ACC112 (cell line): ENCODE measurements around the gene CCDC97.

Experiments
- H2AFZ ChIP-seq: fragments of 200-600 bp; sonication (generic); one replicate; pipeline ENCODE4 v1.6.0; 2017; ENCODE audit warnings: antibody characterized with exemption, low read length; ENCODE audit not compliant: unreplicated experiment
- H3K27ac ChIP-seq: fragments of 200-600 bp; sonication (generic); 2 replicates; pipeline ENCODE4 v1.5.1; 2014; ENCODE audit warnings: low read depth, mild to moderate bottlenecking, antibody characterized with exemption, low read length, moderate library complexity
- H3K27me3 ChIP-seq: fragments of 200-600 bp; sonication (generic); 2 replicates; pipeline ENCODE4 v1.6.1; 2014; ENCODE audit warnings: mild to moderate bottlenecking, antibody characterized with exemption, low read length, moderate library complexity, mixed read lengths; ENCODE audit not compliant: insufficient read depth
- H3K36me3 ChIP-seq: fragments of 200-600 bp; sonication (generic); 2 replicates; pipeline ENCODE4 v1.6.1; 2016; ENCODE audit warnings: mild to moderate bottlenecking, antibody characterized with exemption, low read length, moderate library complexity, mixed read lengths; ENCODE audit not compliant: insufficient read depth
- H3K4me1 ChIP-seq: fragments of 200-600 bp; sonication (generic); one replicate; pipeline ENCODE4 v1.6.1; 2016; ENCODE audit warnings: low read length, mixed read lengths; ENCODE audit not compliant: insufficient read depth, unreplicated experiment, control insufficient read depth
- H3K4me3 ChIP-seq: fragments of 200-600 bp; sonication (generic); 2 replicates; pipeline ENCODE4 v1.5.1; 2014; ENCODE audit warnings: mild to moderate bottlenecking, low read depth, low read length
- H3K79me2 ChIP-seq: fragments of 200-600 bp; sonication (generic); one replicate; pipeline ENCODE4 v1.6.0; 2016; ENCODE audit warnings: low read length; ENCODE audit not compliant: control insufficient read depth, unreplicated experiment, insufficient read depth

CCDC97 gene

DNA sequence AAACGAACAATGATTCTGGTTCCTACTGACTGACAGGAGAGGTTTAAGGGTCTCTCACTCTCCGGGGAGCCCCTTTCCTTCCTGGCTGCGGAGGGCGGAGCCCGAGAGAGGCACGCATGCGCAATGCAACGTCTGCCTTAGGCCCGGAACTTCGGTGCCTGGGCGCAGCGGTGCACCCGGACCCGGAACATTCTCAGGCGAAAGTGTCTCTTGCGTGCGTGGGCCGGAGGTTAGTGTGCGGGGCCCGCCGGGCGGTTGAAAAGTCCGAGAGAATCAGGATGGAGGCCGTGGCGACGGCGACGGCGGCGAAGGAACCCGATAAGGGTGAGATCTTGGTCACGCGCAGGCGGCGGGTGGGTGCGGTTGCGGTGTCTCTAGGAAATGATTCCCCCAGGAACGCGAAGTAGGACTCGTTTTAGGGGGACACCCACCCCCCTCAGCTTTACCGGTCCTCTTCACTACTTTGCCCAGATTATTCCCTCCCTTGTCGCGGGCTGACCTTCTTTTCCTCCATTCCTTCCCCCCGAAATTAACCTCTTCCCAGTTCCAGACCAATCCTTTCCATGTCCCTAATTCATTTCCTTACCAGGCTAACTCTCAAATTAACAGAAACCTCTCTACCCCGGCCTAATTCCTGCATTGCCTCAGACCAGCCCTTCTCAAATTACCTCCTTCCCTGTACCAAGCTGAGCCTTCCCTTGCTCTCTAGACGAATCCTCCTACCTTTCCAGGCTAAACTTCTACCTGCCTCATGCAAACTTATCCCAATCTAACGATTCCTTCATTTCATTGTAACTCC lies at the start of gene CCDC97:
CCDC97 (plus strand) TSS at position 140 of the 799 bp plus-strand sequence; CDS start at position 279, 139 bp downstream.
- H2AFZ ChIP-seq = peak within 1 kb of the TSS; percentile 67
- peak within 1 kb of the TSS; percentile 95 for H3K4me3 ChIP-seq
- H3K36me3 ChIP-seq = no peaks in the 10 kb centered on the region
- H3K4me1 ChIP-seq = peaks cover 14% of the 10 kb centered on the region
- H3K27ac ChIP-seq = peak within 1 kb of the TSS; percentile 90
- H3K79me2 ChIP-seq = peaks cover 10% of the 10 kb centered on the region
- H3K27me3 ChIP-seq = no peaks in the 10 kb centered on the region

DNA sequence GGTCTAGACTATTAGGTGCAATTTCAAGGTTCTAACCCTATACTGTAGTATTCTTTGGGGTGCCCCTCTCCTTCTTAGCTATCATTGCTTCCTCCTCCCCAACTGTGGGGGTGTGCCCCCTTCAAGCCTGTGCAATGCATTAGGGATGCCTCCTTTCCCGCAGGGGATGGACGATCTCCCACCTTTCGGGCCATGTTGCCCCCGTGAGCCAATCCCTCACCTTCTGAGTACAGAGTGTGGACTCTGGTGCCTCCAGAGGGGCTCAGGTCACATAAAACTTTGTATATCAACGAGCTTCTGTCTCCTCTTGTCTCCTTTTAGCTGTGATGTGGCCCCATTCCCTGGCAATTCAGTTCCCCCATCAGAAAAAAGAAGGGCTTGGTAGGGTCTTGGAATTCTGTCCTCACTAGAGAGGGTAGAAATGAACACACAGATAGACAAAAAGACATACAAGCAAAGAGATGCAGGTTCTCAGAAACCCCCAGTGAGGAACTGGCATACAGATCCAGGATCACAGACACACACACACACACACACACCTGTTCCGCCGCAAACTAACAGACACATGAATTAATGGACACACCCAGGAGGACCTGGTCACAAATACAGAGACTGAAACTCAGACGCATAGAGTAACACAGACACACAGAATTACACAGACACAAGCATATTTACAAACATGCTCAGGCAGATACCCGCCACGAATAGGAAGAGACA lies 48.3 kb upstream of the CCDC97 start:
- Histone ChIP-seq H3K36me3 (peaks cover 3% of the 10 kb centered on the region; the same call in 1 of the 2 replicates), H3K27ac (peak overlapping the region; percentile 55; the same call in 1 of the 2 replicates), H3K79me2 (peaks cover 22% of the 10 kb centered on the region), H3K4me1 (peaks cover 3% of the 10 kb centered on the region), H3K4me3 (peak overlapping the region; percentile 63), H2AFZ (no peak overlapping the region), H3K27me3 (no peaks in the 10 kb centered on the region)

DNA sequence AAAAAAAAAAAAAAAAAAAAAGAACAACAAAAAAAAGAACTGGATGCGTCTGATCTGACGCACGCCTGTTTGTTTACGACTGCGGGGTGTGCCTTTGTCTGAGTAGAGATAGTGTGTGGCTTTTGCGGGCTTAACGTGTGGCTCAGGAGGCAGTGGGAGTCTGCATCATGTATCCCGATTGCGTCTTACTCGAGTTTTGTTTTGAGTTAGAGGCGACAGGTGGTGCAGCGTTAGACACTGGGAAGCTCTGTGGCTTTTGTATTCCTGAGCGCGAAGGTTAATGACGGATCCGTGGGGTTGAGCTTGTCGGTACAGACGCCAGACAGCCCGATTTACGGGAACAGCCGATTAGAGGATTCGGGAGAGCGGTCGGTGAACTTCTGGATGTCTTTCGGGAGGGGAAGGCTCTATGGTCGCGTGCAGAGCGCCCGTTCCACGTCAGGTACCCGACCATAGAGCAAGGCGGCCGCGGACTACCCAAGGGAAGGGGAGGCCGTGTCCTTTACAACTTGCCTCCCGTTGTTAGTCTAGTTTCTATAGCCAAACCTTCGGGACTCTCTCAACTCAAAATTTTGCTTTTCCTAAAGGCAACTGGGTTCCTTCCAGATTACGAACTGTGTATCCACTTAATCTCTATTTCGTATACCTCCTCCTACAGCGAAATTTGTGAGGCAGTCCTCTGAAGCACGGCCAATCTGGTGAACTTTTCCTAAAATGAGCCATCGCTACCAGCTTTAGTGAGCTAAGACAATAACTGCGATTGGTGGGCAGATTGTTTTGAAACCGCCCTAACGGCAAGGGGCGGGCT lies 46.7 kb upstream of the CCDC97 start:
- Histone ChIP-seq H3K27me3 (no peaks in the 10 kb centered on the region), H3K36me3 (peaks cover 3% of the 10 kb centered on the region; the same call in 1 of the 2 replicates), H3K27ac (peak overlapping the region; percentile 94), H2AFZ (peak overlapping the region; percentile 82), H3K4me1 (peaks cover 15% of the 10 kb centered on the region), H3K4me3 (peak overlapping the region; percentile 91), H3K79me2 (peaks cover 38% of the 10 kb centered on the region)

DNA sequence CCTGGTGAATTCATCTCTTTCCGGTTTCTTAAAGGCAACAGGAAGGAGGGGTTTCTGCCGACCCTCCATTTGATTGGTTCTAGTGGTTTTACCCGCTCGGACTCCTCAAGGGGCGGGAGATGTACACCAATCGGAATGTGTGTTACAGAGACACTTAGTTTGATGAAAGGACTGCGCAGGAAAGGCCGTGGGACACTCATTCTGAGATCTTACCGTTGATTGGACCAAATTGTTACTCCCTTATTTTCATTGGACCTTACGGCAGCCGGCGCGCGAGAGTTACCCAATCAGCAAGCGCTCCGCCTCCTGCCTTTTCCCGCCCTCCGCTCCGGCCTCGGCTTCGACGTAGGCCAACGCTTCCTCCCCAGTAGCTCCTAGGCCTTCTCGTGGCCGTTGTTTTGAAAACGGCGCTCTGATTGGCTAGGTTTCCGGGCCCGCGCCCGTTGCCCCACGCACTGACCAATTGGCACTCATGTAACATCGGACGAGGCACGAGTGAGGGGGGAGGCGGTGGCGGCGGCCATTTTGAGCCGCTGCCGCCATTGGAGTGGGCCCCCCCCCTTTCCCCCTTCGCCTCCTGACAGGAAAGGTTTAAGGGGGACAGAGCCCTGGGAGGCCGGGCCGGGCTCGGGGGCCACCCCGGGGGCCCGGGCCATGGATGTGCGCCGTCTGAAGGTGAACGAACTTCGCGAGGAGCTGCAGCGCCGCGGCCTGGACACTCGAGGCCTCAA lies 46.0 kb upstream of the CCDC97 start, which contains the start of gene HNRNPUL1:
HNRNPUL1 (plus strand) TSS at position 523 of the 731 bp plus-strand sequence; CDS start at position 655, 132 bp downstream.
- Histone ChIP-seq H3K79me2 (peaks cover 44% of the 10 kb centered on the region), H2AFZ (peak within 1 kb of the TSS; percentile 82), H3K36me3 (peaks cover 7% of the 10 kb centered on the region; the same call in 1 of the 2 replicates), H3K27ac (peak within 1 kb of the TSS; percentile 94), H3K4me1 (peaks cover 15% of the 10 kb centered on the region), H3K27me3 (no peaks in the 10 kb centered on the region), H3K4me3 (peak within 1 kb of the TSS; percentile 91)

DNA sequence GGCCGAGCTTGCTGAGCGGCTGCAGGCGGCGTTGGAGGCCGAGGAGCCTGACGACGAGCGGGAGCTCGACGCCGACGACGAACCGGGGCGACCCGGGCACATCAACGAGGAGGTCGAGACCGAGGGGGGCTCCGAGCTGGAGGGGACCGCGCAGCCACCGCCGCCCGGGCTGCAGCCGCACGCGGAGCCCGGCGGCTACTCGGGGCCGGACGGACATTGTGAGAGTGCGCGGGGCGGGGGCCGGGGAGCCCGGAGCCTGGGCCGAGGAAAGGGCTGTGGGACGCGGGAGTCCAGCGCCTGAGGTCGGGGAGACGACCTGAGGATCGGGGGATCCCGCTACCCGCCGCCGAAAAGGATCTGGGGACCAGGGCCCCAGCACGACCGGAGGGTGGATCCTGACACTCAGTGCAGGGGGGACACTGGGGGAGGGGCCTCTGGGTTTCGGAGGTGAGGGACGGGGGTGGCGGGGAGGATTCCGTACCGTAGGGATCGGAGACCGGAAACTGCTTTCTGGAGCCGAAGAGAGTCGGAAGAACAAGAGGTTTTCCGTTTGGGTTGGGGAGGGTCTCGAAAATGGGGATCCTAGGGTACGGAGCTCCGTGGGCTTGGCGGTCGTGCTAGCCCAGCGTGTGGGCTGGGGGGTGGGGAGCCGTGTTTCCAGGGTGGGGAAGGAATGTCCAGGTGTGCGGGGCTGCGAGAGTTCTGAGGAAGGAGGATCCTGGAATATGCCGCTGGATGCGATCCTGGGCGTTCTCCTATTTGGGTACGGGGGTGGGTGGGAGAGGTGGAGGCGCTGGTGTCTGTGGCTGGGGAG lies 45.2 kb upstream of the CCDC97 start:
- peaks cover 46% of the 10 kb centered on the region for H3K79me2 ChIP-seq
- no peak overlapping the region for H2AFZ ChIP-seq
- peak overlapping the region; percentile 89 for H3K4me3 ChIP-seq
- no peaks in the 10 kb centered on the region for H3K27me3 ChIP-seq
- peaks cover 15% of the 10 kb centered on the region for H3K4me1 ChIP-seq
- peak overlapping the region; percentile 88 for H3K27ac ChIP-seq
- peaks cover 8% of the 10 kb centered on the region; the same call in 1 of the 2 replicates for H3K36me3 ChIP-seq

DNA sequence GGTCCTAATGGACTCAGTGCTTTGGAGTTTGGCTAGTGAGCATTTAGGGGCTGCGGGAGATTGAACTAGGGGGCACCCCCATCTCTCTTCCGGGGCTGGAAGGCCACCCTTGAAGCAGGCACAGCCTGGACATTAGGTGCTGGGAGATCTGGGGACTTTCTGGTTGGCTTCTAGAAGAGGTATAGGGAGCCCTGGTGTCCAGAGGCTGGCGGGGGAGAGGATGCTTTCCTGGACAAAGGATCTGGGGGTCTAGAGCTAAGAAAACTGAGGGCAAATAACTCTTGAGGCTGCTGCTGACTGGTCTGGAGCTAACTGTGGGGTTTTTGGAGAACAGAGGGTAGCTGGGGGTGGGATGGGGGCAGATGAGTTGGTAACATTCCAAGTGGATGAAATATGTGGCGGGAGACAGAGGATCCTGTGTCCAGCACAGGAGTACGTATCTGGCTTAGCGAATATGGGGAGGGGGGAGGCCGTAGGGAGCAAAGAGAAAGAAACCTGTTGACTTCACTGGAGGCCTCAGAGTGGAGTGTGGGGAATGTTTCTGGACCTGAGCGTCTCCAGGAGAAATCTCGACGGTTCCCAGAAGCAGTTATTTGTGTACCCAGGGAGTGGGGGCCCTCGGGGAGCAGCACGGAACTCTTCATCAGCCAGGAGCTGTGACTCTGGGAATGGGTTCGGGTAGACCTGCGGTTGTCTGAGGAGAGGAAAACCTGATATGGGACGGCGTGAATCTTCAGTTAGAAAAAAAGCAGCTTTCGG lies 44.4 kb upstream of the CCDC97 start:
- Histone ChIP-seq H3K4me1 (peaks cover 15% of the 10 kb centered on the region), H3K36me3 (peaks cover 8% of the 10 kb centered on the region; the same call in 1 of the 2 replicates), H2AFZ (no peak overlapping the region), H3K27me3 (no peaks in the 10 kb centered on the region), H3K27ac (peak overlapping the region; percentile 88), H3K79me2 (peaks cover 46% of the 10 kb centered on the region), H3K4me3 (peak overlapping the region; percentile 89)

DNA sequence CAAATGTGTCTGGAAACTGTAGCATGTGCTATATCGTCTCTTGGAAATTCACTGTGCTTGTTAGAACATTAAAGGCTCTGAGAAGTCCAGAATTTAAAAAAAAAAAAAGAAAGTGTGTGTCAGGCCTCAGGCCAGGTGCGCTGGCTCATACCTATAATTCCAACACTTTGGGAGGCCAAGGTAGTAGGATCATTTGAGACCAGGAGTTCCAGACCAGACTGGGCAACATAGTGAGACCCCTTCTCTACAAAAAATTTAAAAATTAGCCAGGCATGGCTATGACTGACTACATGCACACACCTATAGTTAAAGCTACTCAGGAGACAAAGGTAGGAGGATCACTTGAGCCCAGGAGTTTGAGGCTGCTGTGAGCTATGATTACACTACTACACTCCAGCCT lies 40.9 kb upstream of the CCDC97 start:
- Histone ChIP-seq H3K4me1 (peaks cover 15% of the 10 kb centered on the region), H3K79me2 (peaks cover 50% of the 10 kb centered on the region), H2AFZ (no peak overlapping the region), H3K27me3 (no peaks in the 10 kb centered on the region), H3K27ac (no peak overlapping the region), H3K36me3 (peaks cover 21% of the 10 kb centered on the region), H3K4me3 (no peak overlapping the region)

DNA sequence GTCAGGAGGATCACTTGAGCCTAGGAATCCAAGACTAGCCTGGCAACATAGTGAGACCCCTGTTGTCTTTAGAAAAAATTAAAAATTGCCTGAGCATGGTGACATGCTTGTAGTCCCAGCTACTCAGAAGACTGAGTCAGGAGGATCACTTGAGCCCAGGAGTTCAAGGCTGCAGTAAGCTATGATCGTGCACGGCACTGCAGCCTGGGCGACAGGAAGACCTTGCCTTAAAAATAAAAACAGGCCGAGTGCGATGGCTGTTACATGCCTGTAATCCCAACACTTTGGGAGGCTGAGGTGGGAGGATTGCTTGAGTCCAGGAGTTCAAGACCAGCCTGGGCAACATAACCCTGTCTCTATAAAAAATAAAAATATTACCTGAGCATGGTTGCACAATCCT lies 40.4 kb upstream of the CCDC97 start:
- Histone ChIP-seq H3K36me3 (peaks cover 24% of the 10 kb centered on the region), H3K79me2 (peaks cover 48% of the 10 kb centered on the region)

DNA sequence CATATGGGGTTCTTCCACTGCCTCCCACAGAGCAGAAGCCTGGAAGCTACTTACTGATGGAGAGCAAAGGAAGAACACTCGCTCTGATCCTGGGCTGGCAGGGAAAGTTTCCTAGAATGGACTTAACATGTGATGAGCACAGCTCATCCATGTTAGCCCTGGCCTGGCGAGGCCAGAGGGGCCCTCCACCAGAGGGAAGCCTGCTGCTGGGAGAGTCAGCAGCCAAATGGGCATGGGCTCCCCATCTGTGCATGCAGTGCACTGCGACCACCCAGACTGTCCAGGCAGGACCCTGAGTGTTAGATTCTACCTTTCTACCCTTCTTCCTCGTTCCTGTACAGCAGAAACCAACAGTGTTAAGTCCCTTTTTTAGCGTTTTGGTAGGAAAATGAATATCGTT lies 36.9 kb upstream of the CCDC97 start:
- Histone ChIP-seq H3K79me2 (peaks cover 14% of the 10 kb centered on the region), H3K27ac (no peak overlapping the region), H2AFZ (no peak overlapping the region), H3K36me3 (peaks cover 38% of the 10 kb centered on the region), H3K27me3 (no peaks in the 10 kb centered on the region), H3K4me3 (no peak overlapping the region), H3K4me1 (no peaks in the 10 kb centered on the region)

More for the DNA sequence above, 40.4 kb upstream of the CCDC97 start:
- H3K4me3 ChIP-seq = no peak overlapping the region
- H3K27me3 ChIP-seq = no peaks in the 10 kb centered on the region
- no peak overlapping the region for H2AFZ ChIP-seq
- H3K4me1 ChIP-seq = peaks cover 15% of the 10 kb centered on the region
- H3K27ac ChIP-seq = no peak overlapping the region
